HL-60 (cell line): Measurements from ENCODE around the gene SLC52A3.

Experiments used
- DNase-seq, 2 experiments: peaks; one replicate each; pipeline ENCODE4 v3.0.0-alpha.2; 2010 to 2020; ENCODE audit warnings: low read depth in 1 of 2, low spot score in 1 of 2
- H3K27ac ChIP-seq: fragments of 250-450 bp; sonication (Bioruptor Pico); replicated peaks from 2 replicates; pipeline ENCODE4 v1.5.1; 2020; ENCODE audit warnings: mild to moderate bottlenecking, moderate library complexity
- H3K27me3 ChIP-seq: fragments of 250-450 bp; sonication (Bioruptor Pico); 2 replicates; pipeline ENCODE4 v1.5.1; 2021; ENCODE audit warnings: mild to moderate bottlenecking, moderate library complexity; ENCODE audit not compliant: insufficient read depth, poor library complexity, severe bottlenecking
- H3K4me3 ChIP-seq: replicated peaks from 2 replicates; pipeline ENCODE4 v1.5.1; 2011; ENCODE audit warnings: mild to moderate bottlenecking, control low read depth, low read length; ENCODE audit not compliant: insufficient read depth
- GABPA ChIP-seq: IDR thresholded peaks from 2 replicates; pipeline ENCODE4 v1.6.1; 2012; ENCODE audit warnings: low read depth
- POLR2AphosphoS5 ChIP-seq: IDR thresholded peaks from 2 replicates; pipeline ENCODE4 v1.6.1; 2012; ENCODE audit warnings: low read depth
- REST ChIP-seq: IDR thresholded peaks from 2 replicates; pipeline ENCODE4 v1.6.1; 2012; ENCODE audit warnings: low read depth; ENCODE audit not compliant: insufficient replicate concordance
- SPI1 ChIP-seq: IDR thresholded peaks from 2 replicates; pipeline ENCODE4 v1.6.1; 2012; ENCODE audit warnings: low read depth, mild to moderate bottlenecking, borderline replicate concordance
- TF ChIP-seq, protein P1 (sequence below): IDR thresholded peaks from one replicate; pipeline ENCODE4 v1.5.1; 2011; ENCODE audit warnings: low read length, control low read depth, inconsistent platforms; ENCODE audit not compliant: insufficient read depth

SLC52A3 gene

GRCh38 chr20:771741-772464 lies 3.6 kb upstream of the SLC52A3 start:
- Histone ChIP-seq H3K4me3 (no peak overlapping the region), H3K27me3 (no peaks in the 10 kb centered on the region), H3K27ac (no peak overlapping the region)
- no peak for DNase-seq
- TF ChIP-seq REST, result no peak
- no peak for TF ChIP-seq SPI1
- TF ChIP-seq, protein P1, sequence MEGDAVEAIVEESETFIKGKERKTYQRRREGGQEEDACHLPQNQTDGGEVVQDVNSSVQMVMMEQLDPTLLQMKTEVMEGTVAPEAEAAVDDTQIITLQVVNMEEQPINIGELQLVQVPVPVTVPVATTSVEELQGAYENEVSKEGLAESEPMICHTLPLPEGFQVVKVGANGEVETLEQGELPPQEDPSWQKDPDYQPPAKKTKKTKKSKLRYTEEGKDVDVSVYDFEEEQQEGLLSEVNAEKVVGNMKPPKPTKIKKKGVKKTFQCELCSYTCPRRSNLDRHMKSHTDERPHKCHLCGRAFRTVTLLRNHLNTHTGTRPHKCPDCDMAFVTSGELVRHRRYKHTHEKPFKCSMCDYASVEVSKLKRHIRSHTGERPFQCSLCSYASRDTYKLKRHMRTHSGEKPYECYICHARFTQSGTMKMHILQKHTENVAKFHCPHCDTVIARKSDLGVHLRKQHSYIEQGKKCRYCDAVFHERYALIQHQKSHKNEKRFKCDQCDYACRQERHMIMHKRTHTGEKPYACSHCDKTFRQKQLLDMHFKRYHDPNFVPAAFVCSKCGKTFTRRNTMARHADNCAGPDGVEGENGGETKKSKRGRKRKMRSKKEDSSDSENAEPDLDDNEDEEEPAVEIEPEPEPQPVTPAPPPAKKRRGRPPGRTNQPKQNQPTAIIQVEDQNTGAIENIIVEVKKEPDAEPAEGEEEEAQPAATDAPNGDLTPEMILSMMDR, result no peak
- TF ChIP-seq GABPA, result no peak
- no peak for TF ChIP-seq POLR2AphosphoS5

DNA sequence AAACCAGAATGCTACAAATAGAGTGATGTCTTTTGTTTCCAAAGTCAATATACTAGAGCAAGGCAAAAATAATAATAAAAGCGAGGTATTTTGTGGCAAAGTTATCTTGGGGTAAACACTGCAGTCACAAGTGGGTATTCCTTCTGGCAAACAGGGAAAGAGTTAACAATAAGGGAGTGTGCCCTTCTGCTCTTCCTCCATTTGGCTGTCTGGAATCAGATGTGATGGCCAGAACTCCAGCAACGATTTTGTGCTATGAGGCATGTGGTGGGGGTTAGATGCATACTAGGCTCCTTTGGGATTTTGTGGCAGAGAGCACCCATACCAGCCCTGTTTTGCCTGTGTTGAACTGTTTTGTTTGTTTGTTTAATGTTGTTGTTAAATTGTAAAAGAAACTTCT lies 2.4 kb upstream of the SLC52A3 start:
- H3K27ac ChIP-seq, result no peak overlapping the region
- H3K27me3 ChIP-seq, result no peaks in the 10 kb centered on the region
- no peak for DNase-seq
- TF ChIP-seq POLR2AphosphoS5 (no peak), REST (no peak), GABPA (no peak), SPI1 (no peak)
- TF ChIP-seq, protein P1, result no peak
- no peak overlapping the region for H3K4me3 ChIP-seq

GRCh38 chr20:766906-767305 lies 1.4 kb downstream of the SLC52A3 start:
- no peak for TF ChIP-seq REST
- TF ChIP-seq SPI1, result no peak
- no peak for TF ChIP-seq POLR2AphosphoS5
- TF ChIP-seq GABPA, result no peak
- TF ChIP-seq, protein P1, result no peak
- DNase-seq, result no peak

More at GRCh38 chr20:766906-767305, 1.4 kb downstream of the SLC52A3 start:
- H3K4me3 ChIP-seq, result no peak overlapping the region
- no peak overlapping the region for H3K27ac ChIP-seq
- no peaks in the 10 kb centered on the region for H3K27me3 ChIP-seq
